Hepatocyte (in vitro differentiated cells): ENCODE data around the gene NUBPL. TPM values are rescaled to one million over a fixed set of nuclear protein-coding genes. Genes with fewer than 3 reads are reported as not detected.

ENCODE experiments used
- DNase-seq: peaks from one replicate; pipeline ENCODE4 v3.0.0-alpha.2; 2016; ENCODE audit warnings: low spot score
- H2AFZ ChIP-seq: fragments of 200-600 bp; sonication (generic); 2 replicates; pipeline ENCODE4 v1.6.0; 2016; ENCODE audit warnings: antibody characterized with exemption, mild to moderate bottlenecking
- H3K27ac ChIP-seq: fragments of 200-600 bp; sonication (generic); 2 replicates; pipeline ENCODE4 v1.5.1; 2016; ENCODE audit warnings: mild to moderate bottlenecking
- H3K27me3 ChIP-seq: fragments of 200-600 bp; sonication (generic); 2 replicates; pipeline ENCODE4 v1.6.1; 2016
- H3K36me3 ChIP-seq: fragments of 200-600 bp; sonication (generic); replicated peaks from 2 replicates; pipeline ENCODE4 v1.5.1; 2016; ENCODE audit warnings: low read depth; ENCODE audit not compliant: insufficient read depth
- H3K4me1 ChIP-seq: fragments of 200-600 bp; sonication (generic); 2 replicates; pipeline ENCODE4 v1.5.1; 2016; ENCODE audit warnings: mild to moderate bottlenecking, moderate library complexity; ENCODE audit not compliant: insufficient read depth
- H3K4me2 ChIP-seq: fragments of 200-600 bp; sonication (generic); 2 replicates; pipeline ENCODE4 v1.6.0; 2016
- H3K4me3 ChIP-seq: fragments of 200-600 bp; sonication (generic); 2 replicates; pipeline ENCODE4 v1.5.1; 2016; ENCODE audit warnings: mild to moderate bottlenecking
- H3K79me2 ChIP-seq: fragments of 200-600 bp; sonication (generic); 2 replicates; pipeline ENCODE4 v1.6.0; 2017; ENCODE audit warnings: mild to moderate bottlenecking
- H3K9me2 ChIP-seq: fragments of 200-600 bp; sonication (generic); replicated peaks from 2 replicates; pipeline ENCODE4 v1.6.0; 2017; ENCODE audit warnings: mild to moderate bottlenecking; ENCODE audit not compliant: insufficient read depth
- H3K9me3 ChIP-seq: fragments of 200-600 bp; sonication (generic); 2 replicates; pipeline ENCODE4 v1.5.1; 2016; ENCODE audit warnings: low read depth, mild to moderate bottlenecking
- H4K20me1 ChIP-seq: fragments of 200-600 bp; sonication (generic); 2 replicates; pipeline ENCODE4 v1.6.0; 2016; ENCODE audit warnings: mild to moderate bottlenecking; ENCODE audit not compliant: insufficient read depth, poor library complexity, severe bottlenecking
- EZH2 ChIP-seq: fragments of 200-600 bp; sonication (generic); IDR thresholded peaks from 2 replicates; pipeline ENCODE4 v1.6.1; 2016; ENCODE audit warnings: antibody characterized with exemption, mild to moderate bottlenecking, borderline replicate concordance
- EZH2phosphoT487 ChIP-seq: fragments of 200-600 bp; sonication (generic); IDR thresholded peaks from one replicate; pipeline ENCODE4 v1.6.1; 2018; ENCODE audit warnings: antibody characterized with exemption, mild to moderate bottlenecking, low read depth, moderate library complexity; ENCODE audit not compliant: unreplicated experiment, severe bottlenecking
- WGBS: methylation state at CpG from one replicate; pipeline ENCODE4 v1.1.6; 2016; ENCODE audit warnings: low lambda C conversion rate; ENCODE audit errors: missing lambda C conversion rate; 5-methylcytosine and 5-hydroxymethylcytosine counted together
- polyA plus RNA-seq: library from polyadenylated mRNA; unstranded; fragments of >200 nt; fragmentation: Nextera tagmentation; extraction: Ambion mirVana; gene quantifications from 2 replicates; pipeline ENCODE4 v1.2.1, GENCODE V29; 2016
- total RNA-seq: library from RNA; depleted of rRNA; stranded (reverse); fragments of >200 nt; gene quantifications from 2 replicates; pipeline ENCODE4 v1.2.3, GENCODE V29; 2014
- TF ChIP-seq, protein P1 (sequence below): fragments of 200-600 bp; sonication (generic); IDR thresholded peaks from 2 replicates; pipeline ENCODE4 v1.5.1; 2016; ENCODE audit warnings: antibody characterized with exemption, mild to moderate bottlenecking; ENCODE audit not compliant: poor library complexity

The NUBPL gene
- total and polyA plus RNA-seq, 2 experiments from 2014 or later, result 7.4 to 14.8 TPM

DNA sequence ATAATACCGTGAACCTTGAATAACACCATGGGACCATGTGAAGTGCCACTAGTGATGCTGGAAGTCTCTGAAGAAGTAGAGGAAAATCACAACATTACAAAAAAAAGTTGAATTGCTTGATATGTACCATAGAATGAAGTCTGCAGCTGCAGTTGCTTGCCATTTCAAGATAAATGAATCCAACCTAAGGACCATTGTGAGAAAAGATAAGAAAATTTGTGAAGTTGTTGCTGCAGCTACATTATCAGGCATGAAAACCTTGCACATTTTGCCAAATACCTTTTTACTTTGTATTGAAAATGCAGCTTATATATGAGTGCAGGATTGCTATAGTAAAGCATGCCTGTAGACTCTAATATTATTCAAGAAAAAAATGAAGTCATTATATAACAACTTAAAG lies 126.5 kb downstream of the NUBPL start:
- DNase-seq, result no peak
- H3K4me3 ChIP-seq, result no peak overlapping the region
- H3K27ac ChIP-seq, result no peak overlapping the region
- no peak for TF ChIP-seq EZH2
- TF ChIP-seq, protein P1, sequence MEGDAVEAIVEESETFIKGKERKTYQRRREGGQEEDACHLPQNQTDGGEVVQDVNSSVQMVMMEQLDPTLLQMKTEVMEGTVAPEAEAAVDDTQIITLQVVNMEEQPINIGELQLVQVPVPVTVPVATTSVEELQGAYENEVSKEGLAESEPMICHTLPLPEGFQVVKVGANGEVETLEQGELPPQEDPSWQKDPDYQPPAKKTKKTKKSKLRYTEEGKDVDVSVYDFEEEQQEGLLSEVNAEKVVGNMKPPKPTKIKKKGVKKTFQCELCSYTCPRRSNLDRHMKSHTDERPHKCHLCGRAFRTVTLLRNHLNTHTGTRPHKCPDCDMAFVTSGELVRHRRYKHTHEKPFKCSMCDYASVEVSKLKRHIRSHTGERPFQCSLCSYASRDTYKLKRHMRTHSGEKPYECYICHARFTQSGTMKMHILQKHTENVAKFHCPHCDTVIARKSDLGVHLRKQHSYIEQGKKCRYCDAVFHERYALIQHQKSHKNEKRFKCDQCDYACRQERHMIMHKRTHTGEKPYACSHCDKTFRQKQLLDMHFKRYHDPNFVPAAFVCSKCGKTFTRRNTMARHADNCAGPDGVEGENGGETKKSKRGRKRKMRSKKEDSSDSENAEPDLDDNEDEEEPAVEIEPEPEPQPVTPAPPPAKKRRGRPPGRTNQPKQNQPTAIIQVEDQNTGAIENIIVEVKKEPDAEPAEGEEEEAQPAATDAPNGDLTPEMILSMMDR, result no peak
- TF ChIP-seq EZH2phosphoT487, result no peak
- H3K4me2 ChIP-seq, result no peak overlapping the region
- no peaks in the 10 kb centered on the region for H3K79me2 ChIP-seq
- H3K9me2 ChIP-seq, result no peaks in the 10 kb centered on the region
- H3K27me3 ChIP-seq, result no peaks in the 10 kb centered on the region
- H4K20me1 ChIP-seq, result no peaks in the 10 kb centered on the region
- no peaks in the 10 kb centered on the region for H3K4me1 ChIP-seq
- 93% methylated on average over 1 of the region's 1 CpG for WGBS
- no peaks in the 10 kb centered on the region for H3K9me3 ChIP-seq
- H2AFZ ChIP-seq, result no peak overlapping the region
- H3K36me3 ChIP-seq, result no peaks in the 10 kb centered on the region

DNA sequence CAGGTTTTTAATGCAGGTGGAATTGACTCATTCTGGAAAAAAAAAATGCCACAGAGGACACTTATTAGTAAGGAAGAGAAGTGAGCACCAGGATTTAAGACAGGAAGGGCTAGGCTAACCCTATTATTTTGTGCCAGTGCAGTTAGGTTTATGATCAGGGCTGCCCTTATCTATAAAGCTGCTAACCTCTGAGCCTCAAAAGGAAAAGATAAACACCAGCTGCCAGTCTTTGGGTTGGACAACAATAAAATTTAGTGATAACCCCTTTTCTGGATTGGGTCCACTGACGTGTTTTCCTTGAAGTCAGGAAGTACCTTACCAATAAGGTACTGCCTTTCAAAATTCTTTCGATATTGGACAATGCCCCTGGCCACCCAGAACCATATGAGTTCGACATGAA lies 128.9 kb downstream of the NUBPL start:
- Histone ChIP-seq H3K9me2 (no peaks in the 10 kb centered on the region), H4K20me1 (no peaks in the 10 kb centered on the region), H3K36me3 (no peaks in the 10 kb centered on the region), H3K4me2 (no peak overlapping the region), H3K27ac (no peak overlapping the region), H3K4me3 (no peak overlapping the region), H3K4me1 (no peaks in the 10 kb centered on the region), H3K27me3 (no peaks in the 10 kb centered on the region), H3K79me2 (no peaks in the 10 kb centered on the region), H3K9me3 (no peaks in the 10 kb centered on the region), H2AFZ (no peak overlapping the region)
- TF ChIP-seq EZH2phosphoT487 (no peak), EZH2 (no peak)
- TF ChIP-seq, protein P1, result no peak
- no peak for DNase-seq
- WGBS, result 63% methylated on average over 3 of the region's 3 CpGs

DNA sequence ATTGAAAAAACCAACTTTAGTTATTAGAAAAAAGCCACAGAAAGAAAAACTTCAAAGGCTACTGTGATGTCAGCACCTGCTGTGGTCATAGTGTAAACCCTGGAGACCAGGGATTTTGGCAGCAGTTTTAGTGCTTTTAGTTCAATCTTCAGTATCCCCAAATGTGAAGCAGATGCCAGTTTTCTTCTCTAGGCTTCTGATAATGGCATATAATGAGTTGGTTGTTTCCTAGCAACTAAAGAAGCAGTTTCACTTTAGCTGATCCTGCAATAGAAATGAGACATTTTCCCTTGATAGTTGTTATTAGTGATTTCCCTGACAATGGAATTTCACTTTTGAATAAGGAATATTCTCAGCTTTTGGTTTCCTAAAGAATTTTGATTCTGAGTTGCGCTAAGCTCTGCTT lies 131.2 kb downstream of the NUBPL start:
- TF ChIP-seq EZH2, result no peak
- TF ChIP-seq EZH2phosphoT487, result no peak
- TF ChIP-seq, protein P1, result no peak
- H3K9me2 ChIP-seq, result no peaks in the 10 kb centered on the region
- no peaks in the 10 kb centered on the region for H3K27me3 ChIP-seq
- no peaks in the 10 kb centered on the region for H4K20me1 ChIP-seq
- H3K36me3 ChIP-seq, result no peaks in the 10 kb centered on the region
- H2AFZ ChIP-seq, result no peak overlapping the region
- H3K9me3 ChIP-seq, result no peaks in the 10 kb centered on the region
- DNase-seq, result no peak
- no peak overlapping the region for H3K27ac ChIP-seq
- 88% methylated on average over 1 of the region's 1 CpG for WGBS
- H3K4me3 ChIP-seq, result no peak overlapping the region
- H3K4me2 ChIP-seq, result no peak overlapping the region
- H3K79me2 ChIP-seq, result no peaks in the 10 kb centered on the region
- H3K4me1 ChIP-seq, result no peaks in the 10 kb centered on the region

DNA sequence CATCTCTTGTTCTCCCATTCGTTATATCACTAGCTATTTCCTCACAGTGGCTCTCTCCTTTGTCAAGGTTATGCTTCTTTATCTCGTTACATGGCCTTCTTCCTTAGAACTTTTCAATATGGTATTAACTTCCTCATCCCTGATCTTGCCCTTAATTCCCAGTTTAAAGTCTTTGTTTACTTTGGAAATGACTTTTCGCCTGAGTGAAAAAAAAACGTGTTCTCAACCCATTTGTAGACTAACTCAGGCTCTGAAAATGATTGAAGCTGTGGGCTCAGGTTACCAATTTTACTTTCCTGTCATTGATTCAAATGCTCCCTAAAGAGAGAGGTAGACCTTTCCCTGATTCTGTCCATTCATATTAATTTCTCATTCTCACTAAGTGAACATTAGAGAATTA lies 135.2 kb downstream of the NUBPL start:
- WGBS, result 37% methylated on average over 4 of the region's 4 CpGs
- Histone ChIP-seq H4K20me1 (no peaks in the 10 kb centered on the region), H2AFZ (no peak overlapping the region), H3K36me3 (no peaks in the 10 kb centered on the region), H3K4me2 (no peak overlapping the region), H3K4me1 (no peaks in the 10 kb centered on the region), H3K27me3 (no peaks in the 10 kb centered on the region), H3K9me3 (no peaks in the 10 kb centered on the region), H3K4me3 (no peak overlapping the region), H3K79me2 (no peaks in the 10 kb centered on the region), H3K9me2 (no peaks in the 10 kb centered on the region), H3K27ac (no peak overlapping the region)
- TF ChIP-seq EZH2, result no peak
- TF ChIP-seq EZH2phosphoT487, result no peak
- TF ChIP-seq, protein P1, result no peak
- DNase-seq, result no peak
